HG03139 (cell line): ENCODE data around the gene TMEM94.
"Not testable (repeated sequence)": the region's sequence is repeated elsewhere in the genome, so short reads cannot be mapped to it uniquely, and the experiment has no call there.

Experiments
- ATAC-seq: cut with Tn5 transposase; IDR thresholded peaks from one replicate; pipeline ENCODE4 v1.9.1; 2021; ENCODE audit not compliant: unreplicated experiment

The TMEM94 gene

DNA sequence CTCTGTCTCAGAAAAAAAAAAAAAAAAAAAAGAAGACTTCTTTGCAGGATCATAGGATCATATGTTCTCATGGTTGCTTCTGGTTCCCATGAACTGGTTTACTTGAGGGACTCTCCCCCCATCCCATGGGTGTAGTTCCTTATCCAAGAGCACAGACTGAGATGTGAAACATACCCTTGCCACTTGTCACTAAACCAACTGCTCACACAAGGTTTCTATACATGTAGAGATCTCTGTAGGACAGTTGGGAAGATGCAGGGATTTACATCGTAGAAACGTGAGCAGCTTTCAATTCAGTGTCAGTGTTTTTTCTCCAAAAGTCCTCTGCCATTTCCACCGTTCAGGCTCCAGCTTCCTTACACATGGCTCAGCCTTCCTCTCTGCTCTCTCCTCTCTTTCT, 11.1 kb upstream of the TMEM94 start:
- no peak for ATAC-seq

DNA sequence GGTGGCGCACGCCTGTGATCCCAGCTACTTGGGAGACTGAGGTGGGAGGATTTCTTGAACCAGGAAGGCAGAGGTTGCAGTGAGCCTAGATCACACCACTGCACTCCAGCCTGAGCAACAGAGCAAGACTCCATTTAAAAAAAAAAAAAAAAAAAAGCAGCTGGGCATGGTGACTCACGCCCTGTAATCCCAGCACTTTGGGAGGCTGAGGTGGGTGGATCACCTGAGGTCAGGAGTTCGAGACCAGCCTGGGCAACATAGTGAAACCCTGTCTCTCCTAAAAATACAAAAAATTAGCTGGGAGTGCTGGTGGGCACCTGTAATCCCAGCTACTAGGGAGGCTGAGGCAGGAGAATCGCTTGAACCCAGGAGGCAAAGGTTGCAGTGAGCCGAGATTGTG, 10.5 kb upstream of the TMEM94 start:
- not testable (repeated sequence) for ATAC-seq

DNA sequence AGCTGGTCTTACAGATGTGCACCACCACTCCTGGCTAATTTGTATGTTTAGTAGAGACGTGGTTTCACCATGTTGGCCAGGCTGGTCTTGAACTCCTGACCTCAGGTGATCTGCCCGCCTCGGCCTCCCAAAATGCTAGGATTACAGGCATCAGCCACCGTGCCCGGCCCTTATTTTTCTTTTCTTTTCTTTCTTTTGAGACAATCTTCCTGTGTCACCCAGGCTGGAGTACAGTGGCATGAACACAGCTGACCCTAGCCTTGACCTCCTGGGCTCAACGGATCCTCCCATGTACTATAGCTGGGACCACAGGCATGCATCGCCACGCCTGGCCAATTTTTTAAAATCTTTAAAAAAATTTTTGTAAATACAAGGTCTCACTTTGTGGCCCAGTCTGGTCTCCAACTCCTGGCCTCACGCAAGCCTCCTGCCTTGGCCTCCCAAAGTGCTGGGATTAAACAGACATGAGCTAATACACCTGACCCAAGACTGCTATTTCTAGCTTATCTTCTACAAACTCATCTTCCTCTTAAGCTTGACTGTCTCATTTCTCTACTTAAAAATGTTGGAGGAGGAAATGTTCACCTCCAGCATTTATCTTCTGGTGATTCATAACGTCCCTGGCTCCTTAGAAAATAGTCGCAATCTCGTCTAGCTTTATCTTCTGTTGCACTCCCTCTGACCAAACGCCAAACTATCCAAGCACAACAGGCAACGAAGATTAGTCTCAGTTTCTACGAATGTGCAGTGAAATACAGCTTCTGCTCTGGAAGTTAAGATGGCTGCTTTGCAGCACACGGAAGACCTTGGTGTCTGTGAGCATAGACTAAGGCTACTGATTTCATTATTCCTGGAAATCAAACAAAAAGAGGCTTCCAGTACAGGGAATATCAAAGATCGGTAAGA, 8.2 kb upstream of the TMEM94 start:
- no peak for ATAC-seq

DNA sequence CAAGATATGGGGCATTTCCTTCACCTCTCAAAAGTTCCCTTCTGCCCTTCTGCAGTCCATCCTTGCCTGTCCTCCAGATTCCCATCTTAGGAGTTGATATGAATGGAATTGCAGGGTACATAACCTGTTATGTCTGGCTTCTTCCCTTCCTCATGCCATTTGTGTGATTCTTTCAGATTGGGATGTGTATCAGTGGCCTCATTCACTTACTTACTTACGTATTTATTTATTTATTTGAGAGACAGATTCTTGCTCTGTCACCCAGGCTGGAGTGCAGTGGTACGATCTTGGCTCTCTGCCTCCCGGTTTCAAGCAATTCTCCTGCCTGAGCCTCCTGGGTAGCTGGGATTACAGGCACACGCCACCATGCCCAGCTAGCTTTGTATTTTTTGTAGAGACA, 6.2 kb upstream of the TMEM94 start:
- ATAC-seq: no peak

DNA sequence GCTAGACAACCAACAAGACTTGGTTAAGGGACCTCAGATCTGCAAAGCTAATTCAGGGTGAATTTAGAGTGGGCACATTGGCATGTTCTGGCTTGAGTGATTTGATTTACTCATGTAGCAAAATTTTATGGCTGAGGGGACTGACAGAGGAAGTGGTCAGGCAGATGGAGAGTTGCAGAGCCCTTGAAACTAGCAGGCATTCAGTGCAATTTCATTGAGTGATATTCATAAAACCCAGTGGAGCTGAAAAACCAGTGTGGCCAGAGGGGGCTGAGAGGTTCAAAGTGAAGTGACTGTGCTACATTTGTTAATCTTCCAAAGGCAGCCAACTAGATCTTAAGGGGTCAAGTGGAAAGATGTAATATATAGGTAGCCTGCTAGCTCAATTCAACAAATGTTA, 2.2 kb upstream of the TMEM94 start:
- no peak for ATAC-seq

DNA sequence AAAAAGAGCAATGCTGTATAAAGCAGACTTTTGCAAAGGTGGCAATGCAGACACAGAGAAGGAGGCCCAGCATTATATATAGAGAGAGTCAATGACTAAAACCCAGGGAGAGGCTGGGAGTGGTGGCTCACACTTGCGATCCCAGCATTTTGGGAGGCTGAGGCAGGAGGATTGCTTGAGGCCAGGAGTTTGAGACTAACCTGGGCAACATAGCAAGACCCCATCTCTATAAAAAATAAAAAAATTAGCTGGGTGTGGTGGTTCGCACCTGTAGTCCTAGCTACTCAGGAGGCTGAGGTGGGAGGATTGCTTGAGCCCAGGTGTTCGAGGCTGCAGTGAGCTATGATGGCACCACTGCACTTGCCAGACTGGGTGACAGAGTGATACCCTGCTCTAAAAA, 1.8 kb upstream of the TMEM94 start:
- ATAC-seq: not testable (repeated sequence)

DNA sequence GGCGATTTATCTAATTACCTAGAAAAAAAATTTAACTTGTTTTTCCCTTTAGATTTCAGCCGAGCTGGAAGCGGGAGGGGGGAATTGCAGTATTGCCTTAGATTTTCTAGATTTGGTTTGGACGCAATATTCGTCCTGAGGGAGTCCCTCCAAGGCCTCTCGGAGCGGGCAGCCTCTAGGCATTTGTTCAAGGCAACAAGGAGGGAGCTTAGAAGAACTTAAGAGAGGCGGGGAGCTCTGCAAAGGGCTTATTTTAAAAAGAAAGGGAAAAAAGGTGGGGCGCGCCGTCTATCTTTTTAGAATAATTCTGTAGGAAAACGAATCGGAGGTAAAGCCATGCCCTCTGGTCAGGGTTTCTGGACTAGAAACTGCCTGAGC, 407 bp upstream of the TMEM94 start:
- no peak for ATAC-seq

DNA sequence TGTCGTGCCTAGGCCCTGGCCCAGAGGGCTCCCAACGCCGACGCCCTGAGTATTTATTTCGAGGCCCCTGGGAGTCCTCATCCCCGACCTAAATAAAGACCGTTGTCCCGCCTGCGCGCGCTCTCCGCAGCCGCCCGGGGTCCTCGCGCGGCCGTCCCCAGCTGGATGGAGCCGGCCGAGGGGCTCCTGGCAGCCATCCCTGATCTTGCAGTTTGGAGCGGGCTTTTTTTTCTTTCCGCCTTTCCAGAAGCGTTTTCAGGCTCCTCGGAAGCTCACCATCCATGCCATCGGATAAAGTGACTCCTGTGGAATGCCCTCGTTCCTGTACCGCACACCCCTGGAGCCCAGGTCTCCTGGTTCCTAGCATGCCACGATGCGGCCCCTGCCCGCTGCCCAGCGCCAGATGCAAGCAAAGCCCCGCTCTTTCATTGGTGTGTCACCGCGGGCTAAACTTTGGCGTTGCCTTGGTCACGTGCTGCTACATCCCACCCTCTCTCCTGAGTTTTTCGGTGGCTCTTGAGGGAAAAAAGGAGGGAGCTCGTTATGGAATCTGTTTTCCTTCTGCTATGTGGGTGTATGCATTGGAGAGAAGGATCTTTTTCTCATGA, 716 bp downstream of the TMEM94 start:
- ATAC-seq: no peak

DNA sequence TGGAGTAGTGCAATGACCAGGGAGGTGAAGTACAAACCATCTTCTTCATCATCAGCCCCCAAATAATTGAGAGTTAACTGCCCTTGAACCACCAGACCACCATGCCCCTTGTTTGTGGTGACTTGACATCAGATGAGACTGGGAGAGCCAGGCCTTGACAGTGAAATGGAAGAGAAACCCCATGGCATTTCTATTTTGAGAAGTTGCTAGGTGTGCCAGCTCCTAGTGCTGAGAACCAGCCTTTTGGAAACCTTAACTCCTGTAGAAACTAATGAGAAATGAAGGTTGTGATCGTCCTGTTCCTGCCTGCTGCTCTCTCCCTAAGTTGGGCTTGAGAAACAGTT, 2.8 kb downstream of the TMEM94 start:
- ATAC-seq: no peak

DNA sequence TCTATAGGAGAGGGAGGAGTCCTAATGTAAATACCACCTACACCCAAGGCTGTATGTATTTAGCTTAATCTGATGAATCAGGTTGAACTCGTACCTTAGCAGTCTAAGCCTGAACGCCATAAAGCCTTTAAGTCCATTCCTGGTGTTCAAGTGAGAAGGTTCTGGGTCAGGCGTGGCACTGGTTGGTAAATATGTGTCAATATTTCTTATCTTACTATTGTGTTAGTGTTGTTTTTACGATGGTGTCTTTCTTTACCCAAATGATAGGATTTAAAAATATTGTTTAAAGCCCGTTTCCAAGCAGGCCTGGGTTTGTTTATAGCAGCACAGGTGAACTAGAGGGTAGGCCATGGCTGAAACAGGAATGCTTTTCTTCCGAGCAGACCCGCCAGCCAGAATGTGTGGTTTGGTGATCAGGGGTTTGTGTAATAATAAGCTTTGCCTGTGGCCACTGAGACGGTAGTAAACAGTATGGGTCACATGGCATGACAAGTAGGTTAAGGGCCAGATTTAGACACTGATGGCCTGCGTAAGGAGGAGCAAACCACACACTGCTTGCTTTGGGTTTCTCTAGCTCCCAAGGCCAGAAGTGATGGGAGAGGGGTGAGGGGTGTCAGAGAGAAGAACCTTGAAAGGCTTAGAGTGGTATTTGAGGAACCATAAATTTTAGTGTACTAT, 3.3 kb downstream of the TMEM94 start:
- ATAC-seq: no peak

DNA sequence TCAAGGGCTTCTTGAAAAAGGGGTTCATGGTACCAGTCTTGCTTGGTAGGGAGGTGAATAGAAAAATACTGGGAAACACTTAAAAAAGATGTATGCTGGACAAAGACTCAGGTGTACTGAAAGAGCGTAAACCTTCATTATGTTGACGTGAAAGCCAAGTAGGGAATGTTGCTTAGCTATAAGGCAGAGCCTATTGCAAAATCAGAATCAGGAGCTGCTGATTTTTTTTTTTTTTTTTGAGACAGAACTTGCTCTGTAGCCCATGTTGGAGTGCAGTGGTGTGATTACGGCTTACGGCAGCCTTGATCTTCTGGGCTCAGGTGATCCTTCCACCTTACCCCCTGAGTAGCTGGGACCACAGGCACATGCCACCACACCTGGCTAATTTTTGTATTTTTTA, 3.9 kb downstream of the TMEM94 start:
- ATAC-seq: no peak

DNA sequence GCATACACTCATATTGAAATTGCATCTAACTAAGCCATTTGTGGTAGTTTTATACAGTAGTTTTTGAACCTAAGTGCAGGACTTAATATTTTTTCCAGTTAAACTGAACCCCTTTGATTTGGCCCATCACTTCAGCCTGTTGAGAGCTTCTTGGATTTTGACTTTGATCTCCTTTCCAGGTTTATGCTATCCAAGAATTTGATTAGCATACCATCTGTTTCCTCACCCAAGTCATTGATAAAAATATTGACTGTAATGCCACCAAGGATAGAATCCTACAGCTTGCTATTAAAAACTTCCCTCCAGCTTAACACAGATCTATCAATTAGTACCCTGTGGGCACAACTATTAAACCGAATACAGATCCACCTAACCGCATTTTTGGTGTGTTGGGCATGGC, 7.2 kb downstream of the TMEM94 start:
- ATAC-seq: no peak

DNA sequence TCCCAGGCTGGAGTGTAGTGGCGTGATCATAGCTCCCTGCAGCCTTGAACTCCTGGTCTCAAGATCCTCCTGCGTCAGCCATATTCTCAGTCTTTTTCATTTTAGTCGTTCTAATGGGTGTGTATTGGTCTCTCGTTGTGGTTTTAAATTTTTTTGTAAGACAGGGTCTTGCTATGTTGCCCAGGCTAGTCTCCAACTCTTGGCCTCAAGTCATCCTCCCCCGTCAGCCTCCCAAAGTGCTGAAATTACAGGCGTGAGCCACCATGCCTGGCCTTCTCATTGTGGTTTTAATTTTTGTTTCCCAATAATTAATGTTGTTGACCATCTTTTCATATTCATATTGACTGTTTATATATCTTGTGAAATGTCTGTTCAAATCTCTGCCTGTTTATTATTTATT, 8.6 kb downstream of the TMEM94 start:
- no peak for ATAC-seq

DNA sequence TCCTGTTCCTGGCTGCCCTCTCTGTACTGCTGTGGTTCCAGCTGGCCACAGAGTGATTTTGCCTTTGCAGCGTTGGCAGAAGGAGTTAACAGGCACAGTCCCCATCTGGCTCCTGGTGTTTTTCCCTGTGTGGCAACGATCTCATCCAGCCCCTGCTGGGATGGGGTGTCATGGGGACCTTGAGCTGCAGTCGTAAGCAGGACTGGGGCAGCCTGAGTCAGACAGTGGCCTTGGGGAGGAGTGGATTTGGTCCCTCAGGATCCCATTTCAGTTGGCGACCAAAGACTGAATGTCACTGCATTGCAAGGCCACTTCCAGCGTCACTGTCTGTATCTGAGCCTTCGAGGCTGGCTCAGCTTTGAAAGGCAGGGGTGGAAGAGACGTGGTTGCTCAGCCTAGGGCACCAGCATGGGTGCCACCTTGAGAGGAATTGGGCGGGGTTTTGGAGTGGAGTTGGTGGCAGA, 11.9 kb downstream of the TMEM94 start:
- no peak for ATAC-seq

DNA sequence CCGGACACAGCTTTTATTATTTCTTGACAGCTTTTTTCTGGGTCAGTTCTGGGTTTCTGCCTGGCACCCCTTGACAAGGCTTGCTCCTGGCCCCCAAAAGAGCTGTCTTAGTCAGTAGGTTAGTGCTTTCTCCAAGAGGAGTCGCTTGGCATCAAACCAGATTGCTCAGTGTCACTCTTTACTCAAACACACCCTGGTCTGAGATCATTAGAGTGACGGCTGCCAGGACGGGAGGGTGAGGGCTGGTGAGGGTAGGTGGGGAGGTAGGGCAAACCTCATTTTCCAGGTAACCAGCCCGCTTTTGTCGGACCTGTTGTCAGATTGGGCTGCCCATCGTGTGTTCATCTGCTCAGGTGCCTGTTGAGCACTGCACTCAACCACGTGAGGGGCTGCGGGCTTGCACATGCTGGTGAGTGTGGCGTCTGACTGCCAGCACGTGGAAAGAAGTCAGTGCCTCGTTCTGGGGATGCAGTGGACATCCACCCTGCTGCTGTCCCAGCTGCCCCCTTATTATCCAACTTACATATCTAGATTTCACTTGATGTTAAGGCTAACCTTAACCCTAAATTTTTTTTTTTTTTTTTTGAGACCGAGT, 12.4 kb downstream of the TMEM94 start:
- ATAC-seq: no peak

DNA sequence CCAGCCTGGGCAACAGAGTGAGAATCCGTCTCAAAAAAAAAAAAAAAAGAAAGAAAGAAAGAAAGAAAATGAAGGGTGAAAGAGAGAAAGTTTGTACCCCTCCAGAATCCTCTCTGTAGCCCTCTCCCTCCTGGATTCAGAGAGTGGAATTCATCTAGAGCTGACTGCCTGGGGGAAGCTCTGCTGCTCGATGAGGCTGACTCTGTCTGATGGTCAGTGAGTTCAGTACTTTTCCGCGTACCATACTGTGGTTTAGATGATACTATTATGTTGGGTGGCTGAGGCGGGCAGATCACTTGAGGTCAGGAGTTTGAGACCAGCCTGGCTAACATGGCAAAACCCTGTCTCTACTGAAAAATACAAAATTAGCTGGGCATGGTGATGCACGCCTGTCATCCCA, 14.8 kb downstream of the TMEM94 start:
- ATAC-seq: no peak

DNA sequence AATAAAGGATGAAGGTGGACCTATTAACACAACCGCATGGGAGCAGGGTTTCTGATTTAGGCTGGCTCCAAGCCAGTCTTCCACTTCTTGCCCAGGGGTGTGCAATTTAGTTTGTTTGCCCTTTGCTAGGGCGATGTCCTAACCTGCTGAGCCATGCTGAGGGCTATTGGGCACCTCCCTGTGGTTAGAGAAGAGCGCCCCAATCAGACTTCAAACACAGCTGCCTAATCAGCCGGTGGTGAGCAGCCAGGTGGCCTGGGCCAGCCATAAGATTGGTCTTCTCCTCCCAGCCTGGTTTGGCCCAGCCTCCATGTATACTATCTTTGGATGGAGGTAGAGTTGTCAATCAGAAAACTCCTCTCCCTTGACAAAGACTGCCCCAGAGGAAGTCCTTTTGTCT, 15.7 kb downstream of the TMEM94 start:
- ATAC-seq: no peak

DNA sequence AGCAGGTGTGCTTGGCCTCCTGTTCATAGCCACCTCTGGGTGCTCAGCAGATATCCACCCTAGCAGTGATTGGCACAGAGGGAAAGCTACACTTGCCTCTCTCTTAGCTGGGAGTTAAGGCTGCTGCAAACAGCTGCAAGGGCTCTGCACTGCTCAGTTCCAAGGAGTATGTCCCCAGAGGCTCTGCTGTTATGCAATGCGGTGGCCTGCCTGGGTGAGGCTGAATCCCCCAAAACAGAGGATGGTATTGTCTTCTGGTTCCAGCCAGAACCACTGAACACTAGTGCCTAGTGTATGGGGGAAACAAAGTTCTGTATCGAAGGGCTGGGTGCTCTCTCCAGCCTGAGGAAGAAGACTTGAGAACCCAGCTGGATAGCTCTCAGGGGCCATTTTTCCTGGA, 16.8 kb downstream of the TMEM94 start:
- no peak for ATAC-seq

DNA sequence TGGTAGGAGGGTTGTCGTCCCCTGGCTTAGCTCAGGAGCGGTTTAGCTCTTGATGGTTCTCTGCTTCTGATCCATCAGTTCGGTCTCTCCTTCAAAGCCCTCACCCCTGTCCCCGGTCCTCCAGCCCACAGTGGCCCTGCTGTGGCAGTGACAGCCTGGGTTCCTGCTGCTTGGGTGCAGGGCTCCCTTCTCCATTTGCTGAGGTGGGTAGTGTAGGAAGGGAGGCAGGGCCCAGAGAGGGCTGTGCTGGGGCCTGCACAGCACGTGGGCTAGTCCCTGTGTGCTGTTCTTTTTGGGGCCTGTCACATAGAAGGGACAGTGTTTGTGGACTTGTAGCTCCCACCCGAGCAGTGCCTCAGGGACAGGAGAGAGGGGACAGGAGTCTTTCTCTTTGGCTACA, 18.3 kb downstream of the TMEM94 start:
- no peak for ATAC-seq

DNA sequence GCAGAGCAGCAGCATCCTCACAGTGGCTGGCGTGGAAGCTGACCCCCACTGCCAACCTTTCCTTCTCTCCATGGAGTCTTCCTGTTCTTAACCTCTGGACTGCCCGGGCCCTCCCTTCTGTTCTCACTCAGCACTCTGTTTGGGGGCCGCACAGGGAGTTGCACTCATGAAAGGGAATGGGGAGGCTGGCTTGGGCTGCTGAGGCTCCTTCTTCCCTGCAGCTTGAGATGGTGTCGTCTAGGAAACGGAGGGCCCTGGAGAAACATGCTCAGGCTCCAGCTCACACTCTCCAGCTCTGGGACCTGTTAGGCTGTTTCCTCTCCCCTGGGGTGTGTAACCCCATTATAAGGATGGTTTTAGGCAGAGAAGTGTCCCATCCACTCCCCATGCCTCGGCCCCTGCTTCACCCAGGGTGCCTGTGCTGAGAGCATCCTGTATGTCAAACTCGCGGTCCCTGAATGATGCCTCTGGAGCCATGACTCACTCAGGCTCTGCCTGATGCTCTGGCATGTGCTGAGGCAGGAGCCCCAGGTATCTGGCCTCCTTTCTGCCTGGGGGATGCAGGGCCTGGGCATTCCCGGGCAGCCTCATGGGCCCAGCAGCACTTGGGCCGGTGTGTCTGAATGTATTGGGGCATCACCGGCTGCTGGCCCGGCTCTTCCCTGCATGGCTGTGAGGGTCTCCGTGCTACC, 18.9 kb downstream of the TMEM94 start:
- no peak for ATAC-seq

DNA sequence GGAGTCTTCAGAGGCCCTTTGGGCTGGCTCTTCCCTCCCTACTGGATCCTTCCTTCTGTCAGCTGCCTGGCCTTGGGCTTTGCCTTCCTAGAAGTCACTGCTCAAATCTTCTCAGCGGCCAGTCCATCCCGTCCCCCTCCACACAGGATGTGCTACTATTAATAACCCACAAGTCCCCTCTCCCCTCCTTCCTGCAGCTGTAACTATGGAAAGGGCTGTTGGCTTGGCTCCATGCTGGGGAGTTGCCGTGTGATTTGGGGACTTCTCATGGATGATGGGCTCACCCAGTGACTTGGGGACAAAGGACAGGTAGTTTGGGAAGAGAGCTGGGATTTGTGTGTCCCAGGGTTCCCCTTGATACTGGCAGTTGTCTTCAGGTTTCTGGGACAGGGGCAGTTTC, 19.4 kb downstream of the TMEM94 start:
- ATAC-seq: no peak
